ENCODE data around the gene PCDHGA1.

The PCDHGA1 gene

DNA sequence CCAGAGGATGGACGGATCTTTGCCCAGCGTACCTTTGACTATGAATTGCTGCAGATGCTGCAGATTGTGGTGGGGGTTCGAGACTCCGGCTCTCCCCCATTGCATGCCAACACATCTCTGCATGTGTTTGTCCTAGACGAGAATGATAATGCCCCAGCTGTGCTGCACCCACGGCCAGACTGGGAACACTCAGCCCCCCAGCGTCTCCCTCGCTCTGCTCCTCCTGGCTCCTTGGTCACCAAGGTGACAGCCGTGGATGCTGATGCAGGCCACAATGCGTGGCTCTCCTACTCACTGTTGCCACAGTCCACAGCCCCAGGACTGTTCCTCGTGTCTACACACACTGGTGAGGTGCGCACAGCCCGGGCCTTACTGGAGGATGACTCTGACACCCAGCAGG lies 160.5 kb downstream of the PCDHGA1 start:
- no peak for DNase-seq (ENCODE audit: low spot score)

DNA sequence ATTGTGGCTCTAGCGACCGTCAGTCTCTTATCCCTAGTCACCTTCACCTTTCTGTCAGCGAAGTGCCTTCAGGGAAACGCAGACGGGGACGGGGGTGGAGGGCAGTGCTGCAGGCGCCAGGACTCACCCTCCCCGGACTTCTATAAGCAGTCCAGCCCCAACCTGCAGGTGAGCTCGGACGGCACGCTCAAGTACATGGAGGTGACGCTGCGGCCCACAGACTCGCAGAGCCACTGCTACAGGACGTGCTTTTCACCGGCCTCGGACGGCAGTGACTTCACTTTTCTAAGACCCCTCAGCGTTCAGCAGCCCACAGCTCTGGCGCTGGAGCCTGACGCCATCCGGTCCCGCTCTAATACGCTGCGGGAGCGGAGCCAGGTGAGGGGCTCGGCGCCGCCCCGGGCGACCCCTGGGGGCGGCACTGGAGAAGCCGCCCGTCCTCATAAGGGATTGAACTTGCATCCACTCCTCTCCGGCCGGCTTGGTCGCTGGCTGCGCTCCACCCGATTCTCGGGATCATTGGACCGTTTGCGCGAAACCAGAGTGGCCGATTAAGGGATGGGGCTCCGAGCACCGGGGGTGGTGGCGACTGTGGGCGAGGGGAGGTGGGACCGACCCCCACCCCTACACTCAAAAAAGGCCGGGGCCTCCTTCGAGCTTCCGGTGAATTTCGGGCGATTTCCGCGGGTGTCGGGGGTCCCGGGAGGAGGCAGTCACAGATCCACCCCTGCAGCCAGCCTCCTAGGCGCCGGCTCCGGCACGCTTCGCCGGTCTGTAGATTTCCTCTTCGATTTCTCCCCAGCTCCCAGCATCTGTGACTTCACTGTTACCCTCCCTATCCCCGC lies 161.2 kb downstream of the PCDHGA1 start:
- FAIRE-seq (no peak), DNase-seq (ENCODE audit: low spot score) (no peak)

More for the DNA sequence above, 160.5 kb downstream of the PCDHGA1 start:
- FAIRE-seq = no peak

DNA sequence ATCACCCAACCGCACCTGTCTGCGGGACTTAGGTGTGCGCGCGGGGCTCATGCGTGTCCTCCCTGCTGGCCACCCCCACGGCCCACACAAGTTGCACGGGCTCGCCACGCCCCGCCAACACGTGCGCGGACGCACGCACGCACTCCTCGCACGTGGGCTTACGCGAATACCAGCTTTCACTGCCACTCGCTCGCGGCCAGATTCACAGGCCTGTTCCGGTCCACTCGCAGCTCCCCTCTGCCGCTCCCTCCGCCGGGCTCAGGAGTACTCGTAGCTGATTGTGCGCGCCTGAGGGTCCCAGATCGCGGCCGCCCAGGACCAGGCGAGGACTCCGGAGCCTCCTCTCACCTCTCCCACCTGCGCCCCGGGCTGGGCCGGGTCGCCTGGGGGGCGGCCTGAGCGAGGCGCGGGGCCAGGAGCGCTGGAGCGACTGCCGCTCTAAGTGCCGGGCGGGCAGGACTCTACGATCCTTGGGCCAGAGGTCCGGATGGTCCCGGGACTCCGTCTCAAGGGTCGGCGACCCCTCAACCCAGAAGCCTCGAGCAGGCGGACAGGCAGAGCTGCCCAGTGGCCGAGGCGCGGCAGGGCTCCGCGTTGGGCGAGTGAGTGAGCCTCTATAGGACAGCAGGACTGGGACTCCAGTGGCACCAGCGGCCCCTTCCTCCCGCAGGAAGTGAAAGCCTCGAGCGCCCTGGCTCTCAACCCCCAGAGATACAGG lies 162.0 kb downstream of the PCDHGA1 start:
- FAIRE-seq (no peak), DNase-seq (ENCODE audit: low spot score) (no peak)

DNA sequence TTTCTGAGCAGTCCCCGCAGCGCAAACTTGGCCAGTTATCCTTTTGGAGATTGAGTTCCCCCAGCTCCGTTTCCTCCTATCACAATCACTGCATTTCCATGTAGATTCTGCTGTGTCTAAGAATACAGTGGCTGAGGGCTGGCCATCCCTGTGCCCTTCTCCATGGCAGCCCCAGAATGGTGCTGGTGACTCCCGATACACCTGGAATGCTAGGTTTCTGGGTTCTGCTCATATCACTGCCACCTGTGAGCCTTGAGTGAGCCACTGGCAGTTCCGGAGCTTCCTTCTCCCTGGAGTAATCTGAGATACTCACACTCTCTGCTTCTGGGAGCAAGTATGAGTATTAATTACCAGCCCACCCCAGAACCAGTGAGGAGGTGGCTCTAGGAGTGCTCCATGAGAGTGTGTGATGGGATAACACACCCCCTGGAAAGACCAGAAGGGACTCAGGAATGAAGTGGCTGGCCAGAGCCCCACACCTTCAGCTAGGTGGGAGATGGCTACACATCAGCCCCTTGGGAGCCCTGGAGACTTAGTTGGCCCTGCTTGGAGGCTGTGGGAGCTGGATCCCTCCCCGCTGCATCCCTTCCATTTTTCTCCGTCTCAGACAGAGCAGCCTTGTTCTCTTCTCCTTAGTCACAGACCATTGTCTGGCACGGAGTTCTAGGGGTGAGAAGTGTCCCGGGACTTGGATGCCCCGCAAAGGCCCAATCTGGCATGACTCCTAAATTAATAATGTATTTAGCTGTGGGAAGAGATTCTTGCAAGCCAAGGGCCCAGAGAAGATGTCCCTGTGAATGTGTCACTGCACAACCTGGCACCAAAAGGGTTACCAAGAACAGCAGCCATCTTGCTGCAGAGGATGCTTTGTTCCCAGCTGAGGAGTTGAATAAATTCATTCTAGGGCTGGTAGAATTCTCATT lies 163.4 kb downstream of the PCDHGA1 start:
- no peak for FAIRE-seq
- no peak for DNase-seq (ENCODE audit: low spot score)

DNA sequence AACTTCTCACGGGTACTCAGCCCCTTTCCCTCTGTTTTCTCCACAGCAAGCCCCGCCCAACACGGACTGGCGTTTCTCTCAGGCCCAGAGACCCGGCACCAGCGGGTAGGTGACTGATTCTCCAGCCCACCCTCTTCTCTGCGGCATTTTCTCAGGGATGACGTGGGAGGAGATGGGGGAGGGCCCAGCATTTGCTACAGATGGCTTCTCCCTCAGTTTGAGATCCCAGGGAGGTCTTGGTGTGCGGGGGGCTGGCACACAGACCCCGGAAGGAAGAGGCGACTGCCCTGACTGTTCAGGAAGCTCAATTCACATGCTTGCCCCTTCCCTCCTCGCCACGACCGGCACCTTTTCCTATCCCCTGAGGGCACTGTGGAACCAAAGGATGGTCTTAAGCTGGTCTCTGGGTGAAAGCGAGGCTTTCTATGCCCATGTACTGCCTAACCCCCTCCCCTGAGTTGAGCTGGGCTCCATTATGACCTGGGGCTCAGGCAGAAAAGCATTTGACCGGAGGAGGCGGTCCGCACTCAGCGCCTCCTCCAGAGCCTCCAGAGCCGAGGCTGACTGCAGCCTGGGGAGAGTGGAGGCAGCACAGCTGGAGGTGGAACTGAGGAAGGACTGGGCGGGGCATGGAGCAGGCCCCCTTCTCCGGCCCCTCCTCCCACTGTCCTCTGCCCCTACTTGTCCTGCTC lies 164.6 kb downstream of the PCDHGA1 start:
- FAIRE-seq (no peak), DNase-seq (ENCODE audit: low spot score) (no peak)

DNA sequence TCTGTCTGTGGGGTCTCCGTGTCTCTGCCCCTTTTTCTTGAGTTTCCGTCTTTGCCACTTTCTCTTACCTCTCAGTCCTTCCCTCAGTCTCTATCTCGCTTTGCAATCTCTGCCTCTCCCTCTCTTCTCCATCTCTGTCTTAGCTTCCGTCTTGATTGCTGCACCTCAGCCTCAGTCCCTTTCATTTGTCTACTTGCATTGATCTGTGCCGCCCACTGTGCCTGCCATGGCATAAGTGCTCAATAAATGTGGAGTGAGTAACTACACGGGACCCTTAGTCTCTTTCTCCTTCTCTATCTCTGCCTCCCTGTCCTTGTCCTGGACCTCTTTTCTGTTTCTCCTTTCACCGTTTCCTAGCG lies 165.1 kb downstream of the PCDHGA1 start:
- no peak for DNase-seq (ENCODE audit: low spot score)
- no peak for FAIRE-seq

DNA sequence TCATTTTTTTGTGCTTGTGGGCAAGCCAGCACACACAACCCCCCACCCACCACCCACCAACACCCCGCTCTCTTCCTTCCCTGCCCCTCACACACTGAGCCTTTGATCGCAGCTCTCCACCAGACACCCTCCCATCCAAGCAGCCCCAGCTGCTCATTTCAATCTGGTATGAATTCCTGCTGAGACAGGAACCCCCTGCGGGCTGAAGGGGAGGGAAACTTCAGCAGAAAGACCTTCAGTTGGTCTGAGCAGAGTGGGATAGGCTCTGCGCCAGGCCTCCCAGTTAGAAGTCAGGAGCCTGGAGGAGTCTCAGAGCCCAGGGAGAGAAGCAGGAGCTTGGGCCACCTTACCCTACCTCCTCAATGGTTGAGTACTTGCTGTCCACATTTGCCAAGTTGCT lies 165.7 kb downstream of the PCDHGA1 start:
- no peak for FAIRE-seq
- DNase-seq (ENCODE audit: low spot score) = no peak

DNA sequence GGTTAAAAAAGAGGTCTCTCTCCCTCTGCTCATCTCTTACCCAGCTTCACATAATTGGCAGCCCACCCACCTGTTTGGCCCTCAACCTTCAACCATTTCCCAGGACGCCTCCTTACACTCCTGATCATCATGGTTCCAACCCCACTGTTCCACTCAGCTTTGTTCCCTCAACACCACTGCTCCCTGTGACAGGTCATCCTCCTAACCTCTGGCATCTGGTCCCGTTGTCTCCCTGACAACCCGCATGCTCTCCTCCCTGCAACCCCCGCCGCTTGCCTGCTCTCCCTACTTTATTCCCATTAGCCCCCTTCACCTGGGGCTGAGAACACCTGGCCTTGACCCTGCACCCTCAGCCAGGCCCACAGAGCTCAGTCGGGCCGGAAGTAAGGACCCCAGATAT lies 171.4 kb downstream of the PCDHGA1 start:
- DNase-seq (ENCODE audit: low spot score) (no peak), FAIRE-seq (no peak)

DNA sequence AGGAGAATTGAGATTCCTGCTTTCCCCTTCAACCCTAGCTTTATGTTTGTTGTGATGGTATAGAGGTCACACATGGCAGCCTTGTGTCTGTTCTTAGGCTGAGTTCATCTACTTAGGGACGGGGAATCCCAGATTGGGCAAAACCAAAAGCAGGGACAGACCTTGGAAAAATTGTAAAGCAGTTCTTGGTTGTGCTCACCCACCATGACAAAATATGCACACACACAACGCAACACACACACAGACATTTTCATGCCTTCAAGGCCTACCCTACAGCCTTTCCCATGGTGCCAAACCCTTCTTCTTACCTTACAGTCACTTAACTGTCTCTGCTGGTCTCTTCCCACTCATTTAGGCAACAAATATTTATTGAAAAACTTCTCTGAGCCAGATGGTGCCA lies 173.4 kb downstream of the PCDHGA1 start:
- DNase-seq (ENCODE audit: low spot score) = no peak
- no peak for FAIRE-seq

DNA sequence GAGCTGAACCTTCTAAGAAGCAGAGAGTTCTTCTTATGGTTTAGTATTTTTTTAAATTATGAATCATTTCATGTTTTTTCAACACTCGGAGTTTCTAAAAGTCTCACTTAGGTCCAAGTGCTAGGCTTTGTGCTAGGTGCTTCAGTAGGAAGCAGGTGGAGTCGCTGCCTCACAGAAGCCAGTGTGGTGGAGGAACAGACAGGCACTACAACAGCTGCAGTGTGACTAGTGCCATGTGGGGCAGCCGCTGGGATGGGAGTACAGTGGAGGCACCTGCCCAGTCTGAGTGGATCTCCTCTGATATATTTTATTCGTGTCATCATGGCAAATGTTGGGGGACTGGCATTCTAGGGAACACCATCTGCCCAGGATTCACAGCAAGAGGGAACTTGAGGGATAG lies 173.9 kb downstream of the PCDHGA1 start:
- FAIRE-seq = no peak
- no peak for DNase-seq (ENCODE audit: low spot score)

DNA sequence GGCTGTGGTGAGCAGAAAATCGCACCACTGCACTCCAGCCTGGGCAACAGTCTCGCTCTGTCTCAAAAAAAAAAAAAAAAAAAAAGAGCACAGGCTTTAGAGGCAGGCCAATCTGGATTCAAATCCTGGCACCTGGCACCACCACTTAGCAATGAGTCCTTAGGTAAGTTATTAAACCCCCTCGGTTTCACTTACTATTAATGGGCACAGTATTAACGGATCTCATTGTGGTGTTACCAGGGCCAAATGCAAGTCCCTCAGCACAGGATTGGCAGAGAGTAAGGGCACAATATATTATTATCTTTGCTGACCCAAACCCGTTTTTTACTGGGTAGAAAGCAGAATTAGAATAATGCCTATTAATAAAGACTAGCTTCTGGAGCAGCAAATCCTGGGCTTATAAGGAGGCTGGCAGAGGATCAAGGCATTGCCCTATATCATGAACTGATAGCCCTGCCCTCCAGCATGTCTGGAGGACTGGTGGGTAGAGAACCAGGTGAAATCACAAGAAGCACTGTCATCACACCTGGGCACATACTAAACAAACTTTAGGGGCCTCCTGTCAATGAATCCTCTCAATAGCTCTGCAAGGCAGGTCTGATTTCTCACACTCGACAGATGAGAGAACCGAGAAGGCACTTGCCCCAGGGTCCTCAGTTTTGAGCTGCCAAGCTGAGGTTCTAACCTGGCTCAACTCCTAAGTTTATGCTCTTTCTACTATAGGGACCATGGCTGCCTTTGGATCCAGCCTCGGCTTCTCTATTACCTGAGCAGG lies 176.3 kb downstream of the PCDHGA1 start:
- DNase-seq (ENCODE audit: low spot score) = no peak
- no peak for FAIRE-seq

DNA sequence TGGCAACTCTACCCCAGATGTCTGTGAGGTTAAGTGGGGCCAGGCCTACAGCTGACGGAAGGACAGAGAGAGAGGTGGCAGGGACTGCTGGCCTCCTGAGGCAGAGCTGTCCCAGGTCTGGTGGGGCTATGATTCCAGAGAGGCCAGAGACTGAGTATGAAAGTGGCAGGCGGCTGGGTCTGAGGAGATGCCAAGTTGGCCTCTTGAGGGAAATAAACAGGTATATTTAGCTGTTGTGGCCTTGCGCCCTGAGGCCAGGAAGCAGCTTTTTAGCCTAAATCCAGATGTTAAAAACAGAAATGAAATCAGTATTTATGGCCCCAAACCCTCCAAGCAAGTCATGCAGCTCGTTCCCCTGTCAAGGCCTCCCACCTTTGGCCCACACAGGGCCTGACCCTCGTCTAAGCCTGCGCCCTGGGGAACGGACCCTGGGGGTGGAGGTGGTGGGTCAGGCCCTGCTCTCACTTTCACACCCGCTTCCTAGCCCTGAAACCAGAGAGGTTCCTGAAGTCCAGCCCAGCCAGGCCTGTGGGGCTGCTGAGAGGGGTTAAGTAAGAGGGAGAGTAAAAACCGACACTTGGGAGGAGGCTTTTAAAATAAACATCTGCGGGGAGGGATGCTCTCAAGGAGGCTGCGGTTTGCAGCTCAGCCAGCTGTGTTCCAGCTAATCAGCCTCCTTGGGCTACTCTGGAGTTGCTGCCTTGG lies 177.2 kb downstream of the PCDHGA1 start:
- no peak for DNase-seq (ENCODE audit: low spot score)
- no peak for FAIRE-seq

DNA sequence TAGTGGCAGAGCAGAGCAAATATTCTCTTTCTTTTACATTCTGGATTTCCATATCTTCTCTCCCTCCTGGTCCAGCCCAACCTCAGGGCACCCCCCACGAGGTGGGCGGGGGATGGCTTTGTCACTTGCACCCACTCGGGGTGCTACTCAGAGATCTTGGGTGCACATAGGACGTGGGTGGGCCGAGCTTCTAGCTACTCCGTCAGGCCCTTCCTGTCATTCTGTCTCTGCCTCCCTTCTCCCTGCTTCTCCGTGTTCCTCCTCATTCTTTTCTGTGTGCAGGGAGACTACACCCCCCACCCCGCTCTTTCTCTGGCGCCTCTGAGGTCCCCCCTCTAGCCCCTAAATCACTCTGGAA lies 178.1 kb downstream of the PCDHGA1 start:
- FAIRE-seq = no peak
- no peak for DNase-seq (ENCODE audit: low spot score)

DNA sequence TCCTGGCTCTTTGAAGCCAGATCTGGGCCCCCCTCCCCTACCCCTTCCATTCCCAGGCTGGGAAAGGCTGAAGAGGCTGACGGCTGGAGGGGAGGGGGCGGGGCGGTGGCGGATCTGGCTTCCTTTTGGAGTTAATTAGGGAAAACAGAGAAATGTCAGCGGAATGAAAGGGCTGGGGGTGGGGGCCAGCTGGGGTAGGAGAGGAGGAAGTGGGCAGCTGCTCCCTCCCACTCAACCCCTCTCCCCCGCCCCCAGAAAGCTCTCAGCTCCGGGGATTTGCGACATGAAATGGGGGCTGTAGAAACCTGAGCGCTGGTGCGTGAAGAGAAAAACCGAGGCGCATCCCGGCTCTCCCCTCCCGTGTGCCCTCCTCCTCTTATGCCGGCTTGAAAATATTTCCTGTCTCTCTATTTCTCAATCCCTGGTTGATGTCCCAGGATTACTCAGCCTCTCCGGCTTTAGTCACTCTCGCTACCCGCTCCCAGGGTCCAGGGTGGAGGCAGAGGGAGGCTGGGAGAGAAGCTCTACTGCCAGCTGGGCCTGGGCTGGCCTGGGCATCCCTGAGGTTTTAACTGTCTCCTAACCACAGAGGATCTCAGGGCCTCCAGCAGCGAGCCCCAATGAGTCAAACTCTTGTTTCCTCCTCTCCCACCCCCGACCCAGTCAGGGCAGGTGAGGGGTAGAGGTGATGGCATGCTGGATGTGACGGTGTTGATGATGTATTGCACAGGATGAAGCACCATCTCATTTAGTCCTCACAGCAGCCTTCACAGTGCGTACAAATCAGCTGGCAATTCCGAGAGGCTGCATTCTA lies 178.7 kb downstream of the PCDHGA1 start:
- FAIRE-seq (peak; percentile 98), DNase-seq (ENCODE audit: low spot score) (peak; percentile 98)

DNA sequence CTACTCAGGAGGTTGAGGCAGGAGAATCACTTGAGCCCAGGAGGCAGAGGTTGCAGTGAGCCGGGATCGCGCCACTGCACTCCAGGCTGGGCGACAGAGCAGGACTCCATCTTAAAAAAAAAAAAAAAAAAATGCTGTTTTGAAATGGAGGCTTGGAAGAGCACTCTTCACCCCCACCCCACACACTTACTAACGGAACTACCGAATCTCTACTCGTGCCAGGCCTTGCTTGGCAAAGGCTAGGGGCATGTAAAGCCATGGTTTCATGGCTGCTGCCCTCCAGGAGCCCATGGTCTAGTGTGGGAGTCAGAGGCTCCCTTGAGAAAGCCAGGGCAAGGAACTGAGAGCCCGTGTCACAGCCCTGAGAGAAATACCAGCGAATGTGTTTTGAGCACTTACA lies 179.8 kb downstream of the PCDHGA1 start:
- DNase-seq (ENCODE audit: low spot score) = no peak

DNA sequence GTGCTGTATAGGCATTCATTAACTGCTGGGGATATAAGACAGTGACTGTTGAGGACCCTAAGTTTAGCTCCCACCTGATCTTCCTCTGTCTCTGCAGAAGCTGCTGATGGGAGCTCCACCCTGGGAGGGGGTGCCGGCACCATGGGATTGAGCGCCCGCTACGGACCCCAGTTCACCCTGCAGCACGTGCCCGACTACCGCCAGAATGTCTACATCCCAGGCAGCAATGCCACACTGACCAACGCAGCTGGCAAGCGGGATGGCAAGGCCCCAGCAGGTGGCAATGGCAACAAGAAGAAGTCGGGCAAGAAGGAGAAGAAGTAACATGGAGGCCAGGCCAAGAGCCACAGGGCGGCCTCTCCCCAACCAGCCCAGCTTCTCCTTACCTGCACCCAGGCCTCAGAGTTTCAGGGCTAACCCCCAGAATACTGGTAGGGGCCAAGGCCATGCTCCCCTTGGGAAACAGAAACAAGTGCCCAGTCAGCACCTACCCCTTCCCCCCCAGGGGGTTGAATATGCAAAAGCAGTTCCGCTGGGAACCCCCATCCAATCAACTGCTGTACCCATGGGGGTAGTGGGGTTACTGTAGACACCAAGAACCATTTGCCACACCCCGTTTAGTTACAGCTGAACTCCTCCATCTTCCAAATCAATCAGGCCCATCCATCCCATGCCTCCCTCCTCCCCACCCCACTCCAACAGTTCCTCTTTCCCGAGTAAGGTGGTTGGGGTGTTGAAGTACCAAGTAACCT lies 180.7 kb downstream of the PCDHGA1 start:
- FAIRE-seq (no peak), DNase-seq (ENCODE audit: low spot score) (no peak)

More for the DNA sequence above, 179.8 kb downstream of the PCDHGA1 start:
- FAIRE-seq = no peak

DNA sequence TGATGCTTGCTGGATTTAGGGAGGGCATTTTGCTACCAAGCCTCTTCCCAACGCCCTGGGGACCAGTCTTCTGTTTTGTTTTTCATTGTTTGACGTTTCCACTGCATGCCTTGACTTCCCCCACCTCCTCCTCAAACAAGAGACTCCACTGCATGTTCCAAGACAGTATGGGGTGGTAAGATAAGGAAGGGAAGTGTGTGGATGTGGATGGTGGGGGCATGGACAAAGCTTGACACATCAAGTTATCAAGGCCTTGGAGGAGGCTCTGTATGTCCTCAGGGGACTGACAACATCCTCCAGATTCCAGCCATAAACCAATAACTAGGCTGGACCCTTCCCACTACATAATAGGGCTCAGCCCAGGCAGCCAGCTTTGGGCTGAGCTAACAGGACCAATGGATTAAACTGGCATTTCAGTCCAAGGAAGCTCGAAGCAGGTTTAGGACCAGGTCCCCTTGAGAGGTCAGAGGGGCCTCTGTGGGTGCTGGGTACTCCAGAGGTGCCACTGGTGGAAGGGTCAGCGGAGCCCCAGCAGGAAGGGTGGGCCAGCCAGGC lies 181.5 kb downstream of the PCDHGA1 start:
- DNase-seq (ENCODE audit: low spot score) = no peak
- FAIRE-seq = no peak

DNA sequence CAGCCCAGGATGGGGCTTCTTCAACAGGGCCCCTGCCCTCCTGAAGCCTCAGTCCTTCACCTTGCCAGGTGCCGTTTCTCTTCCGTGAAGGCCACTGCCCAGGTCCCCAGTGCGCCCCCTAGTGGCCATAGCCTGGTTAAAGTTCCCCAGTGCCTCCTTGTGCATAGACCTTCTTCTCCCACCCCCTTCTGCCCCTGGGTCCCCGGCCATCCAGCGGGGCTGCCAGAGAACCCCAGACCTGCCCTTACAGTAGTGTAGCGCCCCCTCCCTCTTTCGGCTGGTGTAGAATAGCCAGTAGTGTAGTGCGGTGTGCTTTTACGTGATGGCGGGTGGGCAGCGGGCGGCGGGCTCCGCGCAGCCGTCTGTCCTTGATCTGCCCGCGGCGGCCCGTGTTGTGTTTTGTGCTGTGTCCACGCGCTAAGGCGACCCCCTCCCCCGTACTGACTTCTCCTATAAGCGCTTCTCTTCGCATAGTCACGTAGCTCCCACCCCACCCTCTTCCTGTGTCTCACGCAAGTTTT lies 182.1 kb downstream of the PCDHGA1 start:
- DNase-seq (ENCODE audit: low spot score) (no peak), FAIRE-seq (no peak)
